HEK293 (cell line): ENCODE measurements around the gene PEPD.

Experiments used
- CTCF ChIA-PET: fragments of 350-600 bp; formaldehyde crosslinking; extraction: SDS; loops from one replicate; lab custom pipeline; 2021; ENCODE audit warnings: antibody characterized with exemption; lab: Yijun Ruan, JAX
- POLR2A ChIA-PET: fragments of 300-600 bp; formaldehyde crosslinking; extraction: SDS; loops from one replicate; lab custom pipeline; 2020; ENCODE audit warnings: antibody characterized with exemption, inconsistent platforms; lab: Yijun Ruan, JAX
- H3K27ac ChIP-seq: fragments of 200-500 bp; sonication (Bioruptor generic); 2 replicates; pipeline ENCODE4 v1.5.1; 2014; ENCODE audit warnings: low read depth, low read length, control low read depth, inconsistent platforms; ENCODE audit errors: extremely low read depth
- H3K36me3 ChIP-seq, 2 experiments: fragments of 200-500 bp in 1 of 2; sonication (Bioruptor generic) in 1 of 2; 1 replicate in 1 of 2; 2 replicates in 1 of 2; pipeline ENCODE4 v1.5.1; 2014 to 2017; ENCODE audit warnings: inconsistent platforms in 2 of 2, low read length in 2 of 2; ENCODE audit not compliant: control insufficient read depth in 2 of 2, insufficient read depth in 1 of 2
- H3K4me1 ChIP-seq: fragments of 200-500 bp; sonication (Bioruptor generic); 2 replicates; pipeline ENCODE4 v1.5.1; 2014; ENCODE audit warnings: mild to moderate bottlenecking, low read length, inconsistent platforms; ENCODE audit not compliant: control insufficient read depth, insufficient read depth
- H3K4me3 ChIP-seq: 2 replicates; pipeline ENCODE4 v1.5.1; 2011; ENCODE audit warnings: low read depth, mild to moderate bottlenecking, control low read depth, low read length, moderate library complexity
- H3K9me3 ChIP-seq: fragments of 200-500 bp; sonication (Bioruptor generic); 2 replicates; pipeline ENCODE4 v1.5.1; 2014; ENCODE audit warnings: low read depth, low read length, inconsistent platforms; ENCODE audit not compliant: control insufficient read depth, insufficient read depth
- EGR2 ChIP-seq: fragments of 450-650 bp; formaldehyde crosslinking; IDR thresholded peaks from 2 replicates; pipeline ENCODE4 v1.5.1; 2016; ENCODE audit warnings: low read depth, missing biosample characterization, missing genetic modification characterization
- GLIS2 ChIP-seq: fragments of 450-650 bp; formaldehyde crosslinking; IDR thresholded peaks from 2 replicates; pipeline ENCODE4 v1.5.1; 2016; ENCODE audit warnings: missing biosample characterization, missing genetic modification characterization
- HOXC10 ChIP-seq: sonication (generic); formaldehyde crosslinking; IDR thresholded peaks from 2 replicates; pipeline ENCODE4 v1.8.1; 2023; ENCODE audit warnings: mild to moderate bottlenecking, missing genetic modification reagents
- KLF8 ChIP-seq: fragments of 450-650 bp; formaldehyde crosslinking; IDR thresholded peaks from 2 replicates; pipeline ENCODE4 v1.5.1; 2016; ENCODE audit warnings: missing biosample characterization, missing genetic modification characterization
- MEIS1 ChIP-seq: sonication (generic); formaldehyde crosslinking; IDR thresholded peaks from 2 replicates; pipeline ENCODE4 v1.8.1; 2022; ENCODE audit warnings: missing genetic modification reagents, mild to moderate bottlenecking, borderline replicate concordance
- RBAK ChIP-seq: fragments of 450-650 bp; formaldehyde crosslinking; IDR thresholded peaks from 2 replicates; pipeline ENCODE4 v1.5.1; 2016; ENCODE audit warnings: missing biosample characterization, missing genetic modification characterization
- SP7 ChIP-seq: fragments of 450-650 bp; formaldehyde crosslinking; IDR thresholded peaks from 2 replicates; pipeline ENCODE4 v1.5.1; 2016; ENCODE audit warnings: missing biosample characterization, missing genetic modification characterization
- ZEB2 ChIP-seq: fragments of 450-650 bp; formaldehyde crosslinking; IDR thresholded peaks from 2 replicates; pipeline ENCODE4 v1.5.1; 2016; ENCODE audit warnings: missing biosample characterization, missing genetic modification characterization
- ZNF10 ChIP-seq: fragments of 450-650 bp; formaldehyde crosslinking; IDR thresholded peaks from 2 replicates; pipeline ENCODE4 v1.5.1; 2017; ENCODE audit warnings: missing biosample characterization, missing genetic modification characterization
- ZNF239 ChIP-seq: fragments of 450-650 bp; formaldehyde crosslinking; IDR thresholded peaks from 2 replicates; pipeline ENCODE4 v1.5.1; 2016; ENCODE audit warnings: missing biosample characterization, missing genetic modification characterization
- ZNF292 ChIP-seq: fragments of 450-650 bp; formaldehyde crosslinking; IDR thresholded peaks from 2 replicates; pipeline ENCODE4 v1.5.1; 2016; ENCODE audit warnings: low read depth, missing biosample characterization, missing genetic modification characterization, borderline replicate concordance
- ZNF501 ChIP-seq: fragments of 450-650 bp; formaldehyde crosslinking; IDR thresholded peaks from 2 replicates; pipeline ENCODE4 v1.5.1; 2016; ENCODE audit warnings: missing biosample characterization, missing genetic modification characterization
- ZNF610 ChIP-seq: fragments of 450-650 bp; formaldehyde crosslinking; IDR thresholded peaks from 2 replicates; pipeline ENCODE4 v1.5.1; 2016; ENCODE audit warnings: missing biosample characterization, missing genetic modification characterization, borderline replicate concordance
- ZNF677 ChIP-seq: fragments of 450-650 bp; IDR thresholded peaks from 2 replicates; pipeline ENCODE4 v1.5.0; 2018; ENCODE audit warnings: missing biosample characterization, mild to moderate bottlenecking, missing genetic modification characterization, moderate library complexity
- ZNF707 ChIP-seq: fragments of 450-650 bp; formaldehyde crosslinking; IDR thresholded peaks from 2 replicates; pipeline ENCODE4 v1.5.1; 2016; ENCODE audit warnings: missing biosample characterization, missing genetic modification characterization
- ZNF837 ChIP-seq: fragments of 450-650 bp; formaldehyde crosslinking; IDR thresholded peaks from 2 replicates; pipeline ENCODE4 v1.5.1; 2016; ENCODE audit warnings: missing biosample characterization, missing genetic modification characterization
- ZSCAN30 ChIP-seq: fragments of 450-650 bp; IDR thresholded peaks from 2 replicates; pipeline ENCODE4 v1.5.1; 2018; ENCODE audit warnings: missing biosample characterization, mild to moderate bottlenecking, missing genetic modification characterization, moderate library complexity
- TF ChIP-seq, protein P1 (sequence below): fragments of 450-650 bp; formaldehyde crosslinking; IDR thresholded peaks from 2 replicates; pipeline ENCODE4 v1.5.1; 2016; ENCODE audit warnings: missing biosample characterization, missing genetic modification characterization
- TF ChIP-seq, protein P2 (sequence below): fragments of 450-650 bp; formaldehyde crosslinking; IDR thresholded peaks from 2 replicates; pipeline ENCODE4 v1.5.1; 2016; ENCODE audit warnings: missing biosample characterization, missing genetic modification characterization
- TF ChIP-seq, protein P3 (sequence below): fragments of 450-650 bp; formaldehyde crosslinking; IDR thresholded peaks from 2 replicates; pipeline ENCODE4 v1.5.1; 2016; ENCODE audit warnings: missing biosample characterization, missing genetic modification characterization
- TF ChIP-seq, protein P4 (sequence below): fragments of 450-650 bp; formaldehyde crosslinking; IDR thresholded peaks from 2 replicates; pipeline ENCODE4 v1.5.1; 2016; ENCODE audit warnings: missing biosample characterization, missing genetic modification characterization
- TF ChIP-seq, protein P5 (sequence below): fragments of 450-650 bp; formaldehyde crosslinking; IDR thresholded peaks from 2 replicates; pipeline ENCODE4; 2016; ENCODE audit warnings: missing biosample characterization, missing genetic modification characterization

PEPD gene

DNA sequence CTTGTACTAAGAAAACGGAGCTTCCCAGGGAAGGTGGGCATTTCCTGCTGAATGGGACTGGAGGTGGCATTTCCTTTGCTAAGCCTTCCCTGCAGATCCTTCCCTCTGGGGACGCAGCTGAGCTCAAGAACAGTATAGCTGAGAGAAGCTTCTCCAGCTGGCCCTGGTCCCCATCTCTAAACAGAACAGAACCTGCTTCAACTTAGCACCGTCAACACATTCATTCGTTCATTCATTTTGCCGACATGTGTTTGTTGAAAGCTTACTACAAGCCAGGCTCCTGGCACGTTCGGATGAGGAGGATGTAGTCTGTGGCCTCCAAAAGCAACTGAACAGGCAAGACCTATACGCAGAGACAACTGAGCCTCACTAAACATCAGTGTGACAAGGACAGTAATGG is 36.6 kb upstream of the PEPD start:
- no peaks in the 10 kb centered on the region for H3K9me3 ChIP-seq
- no peak overlapping the region for H3K27ac ChIP-seq
- CTCF ChIA-PET: interaction anchor here (0.6 kb wide), 1 partner anchor 34 kb away, joined by 3 read pairs; no protein-coding TSS in a partner anchor
- H3K36me3 ChIP-seq: no peaks in the 10 kb centered on the region
- H3K4me3 ChIP-seq: no peak overlapping the region
- no peaks in the 10 kb centered on the region for H3K4me1 ChIP-seq
- POLR2A ChIA-PET: interaction anchor here (1.1 kb wide), 1 partner anchor 36 kb away, joined by 3 read pairs; the partner anchor contains the start of gene PEPD
- no peak for TF ChIP-seq EGR2 (tag by site-specific recombination)
- no peak for TF ChIP-seq ZNF837 (tag by site-specific recombination)
- TF ChIP-seq, protein P1, sequence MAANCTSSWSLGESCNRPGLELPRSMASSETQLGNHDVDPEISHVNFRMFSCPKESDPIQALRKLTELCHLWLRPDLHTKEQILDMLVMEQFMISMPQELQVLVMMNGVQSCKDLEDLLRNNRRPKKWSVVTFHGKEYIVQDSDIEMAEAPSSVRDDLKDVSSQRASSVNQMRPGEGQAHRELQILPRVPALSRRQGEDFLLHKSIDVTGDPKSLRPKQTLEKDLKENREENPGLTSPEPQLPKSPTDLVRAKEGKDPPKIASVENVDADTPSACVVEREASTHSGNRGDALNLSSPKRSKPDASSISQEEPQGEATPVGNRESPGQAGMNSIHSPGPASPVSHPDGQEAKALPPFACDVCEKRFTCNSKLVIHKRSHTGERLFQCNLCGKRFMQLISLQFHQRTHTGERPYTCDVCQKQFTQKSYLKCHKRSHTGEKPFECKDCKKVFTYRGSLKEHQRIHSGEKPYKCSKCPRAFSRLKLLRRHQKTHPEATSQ (tag by site-specific recombination): no peak
- no peak for TF ChIP-seq ZNF292 (tag by site-specific recombination)
- TF ChIP-seq, all 188 proteins: peak for 0

DNA sequence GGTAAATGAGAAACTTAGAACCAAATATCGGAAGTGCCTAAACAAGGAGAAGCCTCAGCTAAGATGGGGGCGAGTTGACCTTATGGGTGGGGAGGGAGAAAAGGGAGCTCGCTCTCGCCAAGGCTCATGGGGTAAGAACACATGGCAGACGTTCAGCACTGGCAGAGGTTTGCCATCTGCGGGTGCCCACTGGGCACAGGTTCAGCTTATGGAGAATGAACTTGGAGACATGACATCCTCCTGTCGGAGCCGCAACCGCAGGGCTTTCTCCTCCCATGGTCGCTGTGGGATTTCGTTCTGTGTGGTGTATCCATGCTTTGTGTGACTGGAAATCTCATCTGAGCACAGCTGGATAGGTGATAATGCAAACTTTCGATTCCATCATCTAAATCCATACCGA is 36.1 kb upstream of the PEPD start:
- no peaks in the 10 kb centered on the region for H3K36me3 ChIP-seq
- TF ChIP-seq RBAK (no peak), SP7 (tag by site-specific recombination) (no peak), KLF8 (tag by site-specific recombination) (no peak), ZNF10 (tag by site-specific recombination) (no peak)
- TF ChIP-seq, protein P2, sequence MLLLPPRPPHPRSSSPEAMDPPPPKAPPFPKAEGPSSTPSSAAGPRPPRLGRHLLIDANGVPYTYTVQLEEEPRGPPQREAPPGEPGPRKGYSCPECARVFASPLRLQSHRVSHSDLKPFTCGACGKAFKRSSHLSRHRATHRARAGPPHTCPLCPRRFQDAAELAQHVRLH (tag by site-specific recombination): no peak
- H3K4me1 ChIP-seq: no peaks in the 10 kb centered on the region
- ChIA-PET CTCF (interaction anchor here (0.6 to 1.2 kb wide), 2 partner anchors 13 to 35 kb away, joined by 3 read pairs; no protein-coding TSS in a partner anchor), POLR2A (interaction anchor here (0.6 to 1.1 kb wide), 3 partner anchors 36 to 750 kb away, joined by 3 to 6 read pairs (median 3); partner anchors contain the start of gene PEPD)
- H3K27ac ChIP-seq: no peak overlapping the region
- H3K4me3 ChIP-seq: no peak overlapping the region
- H3K9me3 ChIP-seq: no peaks in the 10 kb centered on the region

DNA sequence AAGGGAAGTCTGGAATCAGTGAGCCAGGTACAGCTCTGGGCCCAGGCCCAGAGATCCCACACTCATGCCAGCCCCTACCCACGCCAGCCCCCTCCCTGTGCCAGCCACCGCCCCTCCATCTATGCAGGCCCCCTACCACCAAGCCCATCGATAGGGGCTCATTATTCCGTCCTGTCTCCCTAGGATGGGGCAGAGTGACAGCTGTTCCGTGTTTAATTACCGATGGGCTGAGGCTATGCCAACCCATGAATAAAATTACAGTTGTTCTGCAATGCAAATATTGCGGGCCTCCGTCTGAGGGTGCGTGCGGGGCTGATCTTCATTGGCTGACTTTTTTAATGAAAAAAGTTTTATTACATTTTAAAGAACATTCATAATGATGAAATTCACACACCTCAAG is 35.6 kb upstream of the PEPD start:
- H3K36me3 ChIP-seq: no peaks in the 10 kb centered on the region
- ChIA-PET CTCF (interaction anchor here (1.2 kb wide), 1 partner anchor 14 kb away, joined by 3 read pairs; no protein-coding TSS in a partner anchor), POLR2A (interaction anchor here (0.6 to 1.1 kb wide), 3 partner anchors 36 to 751 kb away, joined by 3 to 6 read pairs (median 3); partner anchors contain the start of gene PEPD)
- TF ChIP-seq, protein P3, sequence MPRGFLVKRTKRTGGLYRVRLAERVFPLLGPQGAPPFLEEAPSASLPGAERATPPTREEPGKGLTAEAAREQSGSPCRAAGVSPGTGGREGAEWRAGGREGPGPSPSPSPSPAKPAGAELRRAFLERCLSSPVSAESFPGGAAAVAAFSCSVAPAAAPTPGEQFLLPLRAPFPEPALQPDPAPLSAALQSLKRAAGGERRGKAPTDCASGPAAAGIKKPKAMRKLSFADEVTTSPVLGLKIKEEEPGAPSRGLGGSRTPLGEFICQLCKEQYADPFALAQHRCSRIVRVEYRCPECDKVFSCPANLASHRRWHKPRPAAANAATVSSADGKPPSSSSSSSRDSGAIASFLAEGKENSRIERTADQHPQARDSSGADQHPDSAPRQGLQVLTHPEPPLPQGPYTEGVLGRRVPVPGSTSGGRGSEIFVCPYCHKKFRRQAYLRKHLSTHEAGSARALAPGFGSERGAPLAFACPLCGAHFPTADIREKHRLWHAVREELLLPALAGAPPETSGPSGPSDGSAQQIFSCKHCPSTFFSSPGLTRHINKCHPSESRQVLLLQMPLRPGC (tag by site-specific recombination): no peak
- TF ChIP-seq MEIS1 (CRISPR knock-in tag) (no peak), ZNF239 (tag by site-specific recombination) (no peak), ZNF610 (tag by site-specific recombination) (no peak), ZNF707 (tag by site-specific recombination) (no peak), ZEB2 (tag by site-specific recombination) (no peak), ZNF292 (tag by site-specific recombination) (no peak), ZNF501 (tag by site-specific recombination) (no peak), ZSCAN30 (no peak), GLIS2 (no peak), ZNF677 (tag by site-specific recombination) (no peak), HOXC10 (CRISPR knock-in tag) (no peak)
- TF ChIP-seq, protein P4, sequence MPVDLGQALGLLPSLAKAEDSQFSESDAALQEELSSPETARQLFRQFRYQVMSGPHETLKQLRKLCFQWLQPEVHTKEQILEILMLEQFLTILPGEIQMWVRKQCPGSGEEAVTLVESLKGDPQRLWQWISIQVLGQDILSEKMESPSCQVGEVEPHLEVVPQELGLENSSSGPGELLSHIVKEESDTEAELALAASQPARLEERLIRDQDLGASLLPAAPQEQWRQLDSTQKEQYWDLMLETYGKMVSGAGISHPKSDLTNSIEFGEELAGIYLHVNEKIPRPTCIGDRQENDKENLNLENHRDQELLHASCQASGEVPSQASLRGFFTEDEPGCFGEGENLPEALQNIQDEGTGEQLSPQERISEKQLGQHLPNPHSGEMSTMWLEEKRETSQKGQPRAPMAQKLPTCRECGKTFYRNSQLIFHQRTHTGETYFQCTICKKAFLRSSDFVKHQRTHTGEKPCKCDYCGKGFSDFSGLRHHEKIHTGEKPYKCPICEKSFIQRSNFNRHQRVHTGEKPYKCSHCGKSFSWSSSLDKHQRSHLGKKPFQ (tag by site-specific recombination): no peak
- TF ChIP-seq, protein P5, sequence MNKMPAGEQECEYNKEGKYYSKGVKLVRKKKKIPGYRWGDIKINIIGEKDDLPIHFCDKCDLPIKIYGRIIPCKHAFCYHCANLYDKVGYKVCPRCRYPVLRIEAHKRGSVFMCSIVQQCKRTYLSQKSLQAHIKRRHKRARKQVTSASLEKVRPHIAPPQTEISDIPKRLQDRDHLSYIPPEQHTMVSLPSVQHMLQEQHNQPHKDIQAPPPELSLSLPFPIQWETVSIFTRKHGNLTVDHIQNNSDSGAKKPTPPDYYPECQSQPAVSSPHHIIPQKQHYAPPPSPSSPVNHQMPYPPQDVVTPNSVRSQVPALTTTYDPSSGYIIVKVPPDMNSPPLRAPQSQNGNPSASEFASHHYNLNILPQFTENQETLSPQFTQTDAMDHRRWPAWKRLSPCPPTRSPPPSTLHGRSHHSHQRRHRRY: no peak
- H3K9me3 ChIP-seq: no peaks in the 10 kb centered on the region
- H3K27ac ChIP-seq: no peak overlapping the region
- H3K4me1 ChIP-seq: no peaks in the 10 kb centered on the region
- H3K4me3 ChIP-seq: no peak overlapping the region
